ENCODE measurements around the gene SAMD14.
A peak's percentile ranks its signal among the peaks of the same experiment; 100 is the strongest.

SAMD14 gene

GRCh38 chr17:50111673-50112655 lies 18.0 kb downstream of the SAMD14 start:
- no peak for DNase-seq

GRCh38 chr17:50110591-50111349 lies 19.2 kb downstream of the SAMD14 start:
- DNase-seq, result no peak

- DNase-seq, result no peak
Measured at GRCh38 chr17:50109785-50110184, 20.2 kb downstream of the SAMD14 start.

GRCh38 chr17:50109207-50109606 lies 20.8 kb downstream of the SAMD14 start:
- no peak for DNase-seq

DNA sequence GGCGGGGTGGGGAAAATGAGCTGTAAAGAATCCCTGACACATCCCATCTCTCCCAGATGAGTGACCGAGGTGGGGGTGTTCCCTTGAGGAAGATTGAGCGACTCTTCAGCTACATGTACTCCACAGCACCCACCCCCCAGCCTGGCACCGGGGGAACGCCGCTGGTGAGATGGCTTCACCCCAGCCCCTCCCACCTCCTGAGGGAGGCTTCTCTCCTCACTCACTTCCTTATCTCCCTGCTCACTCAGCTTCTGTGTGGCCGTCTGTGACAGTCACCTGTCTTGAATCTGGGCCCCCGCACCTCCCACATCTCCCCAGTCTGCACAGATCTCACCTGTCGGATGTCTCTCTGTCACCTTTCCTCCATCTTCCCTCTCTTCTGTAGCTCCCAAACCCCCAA lies 21.4 kb downstream of the SAMD14 start:
- no peak for DNase-seq

DNA sequence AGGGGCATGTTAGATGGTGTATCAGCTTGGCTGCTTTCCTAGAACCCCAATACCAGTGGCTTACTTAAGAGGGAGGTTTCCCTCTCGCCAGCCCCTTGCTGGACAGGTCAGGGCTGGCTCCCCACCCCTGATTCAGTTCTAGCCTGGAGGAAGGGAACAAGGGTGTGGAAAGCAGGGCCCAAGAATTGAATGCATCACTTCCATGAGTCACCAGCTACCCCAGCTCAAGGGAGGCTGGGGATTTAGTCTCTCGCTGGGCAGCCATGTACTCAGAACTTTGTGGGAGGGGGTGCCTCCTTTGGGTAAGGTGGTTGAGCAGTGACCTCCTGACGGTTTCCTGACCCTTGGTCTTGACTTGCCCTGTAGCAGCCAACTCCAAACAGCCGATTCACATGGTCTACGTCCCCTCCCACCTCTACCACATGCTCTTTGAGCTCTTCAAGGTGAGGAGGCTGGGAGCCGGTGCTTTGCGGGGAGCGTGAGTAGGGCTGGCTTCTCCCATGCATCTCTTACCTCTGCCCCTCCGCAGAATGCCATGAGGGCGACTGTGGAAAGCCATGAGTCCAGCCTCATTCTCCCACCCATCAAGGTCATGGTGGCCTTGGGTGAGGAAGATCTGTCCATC lies 22.1 kb downstream of the SAMD14 start:
- DNase-seq, result peak; percentile 75

GRCh38 chr17:50106393-50107131 lies 23.4 kb downstream of the SAMD14 start:
- DNase-seq, result no peak

- DNase-seq, result no peak
Measured at GRCh38 chr17:50105811-50106210, 24.1 kb downstream of the SAMD14 start.

DNA sequence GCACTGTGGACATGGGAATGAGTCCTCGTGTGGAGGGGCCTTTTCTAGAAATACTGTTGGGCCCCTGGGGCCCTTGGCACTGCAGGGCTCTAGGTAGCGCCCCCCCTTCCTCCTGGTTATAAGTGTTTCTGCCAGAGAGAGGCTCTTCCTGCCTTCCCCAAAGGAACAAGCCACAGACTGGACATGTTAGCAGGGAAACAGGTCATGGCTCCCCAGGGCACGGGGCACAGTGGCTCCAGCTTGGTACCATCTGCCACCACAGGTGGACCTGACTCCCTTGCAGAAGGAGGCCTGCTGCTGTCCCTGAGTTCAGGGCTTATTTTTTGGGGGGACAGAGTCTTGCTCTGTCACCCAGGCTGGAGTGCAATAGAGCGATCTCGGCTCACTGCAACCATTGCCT lies 26.0 kb downstream of the SAMD14 start:
- DNase-seq, result no peak

DNA sequence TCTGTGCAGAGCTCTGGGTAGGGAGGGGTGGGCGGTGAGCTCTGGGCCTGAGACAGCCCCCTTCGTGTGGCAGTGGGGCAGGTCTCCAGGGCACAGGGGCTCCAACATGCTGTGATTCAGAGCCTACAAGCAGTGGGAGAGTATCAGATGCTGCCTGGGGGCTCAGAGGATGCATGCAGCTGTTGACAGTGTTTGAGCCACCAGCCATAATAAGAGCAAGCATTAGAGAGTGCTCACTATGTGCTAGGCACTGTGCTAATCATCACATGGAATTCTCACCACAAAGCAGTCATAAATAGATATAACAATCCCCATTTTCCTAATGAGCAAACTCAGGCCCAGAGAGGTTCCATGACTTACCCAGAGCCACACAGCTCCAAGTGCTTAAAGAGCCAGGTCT lies 26.7 kb downstream of the SAMD14 start:
- DNase-seq, result no peak

- DNase-seq, result no peak
Measured at GRCh38 chr17:50102164-50102991, 27.6 kb downstream of the SAMD14 start.

DNA sequence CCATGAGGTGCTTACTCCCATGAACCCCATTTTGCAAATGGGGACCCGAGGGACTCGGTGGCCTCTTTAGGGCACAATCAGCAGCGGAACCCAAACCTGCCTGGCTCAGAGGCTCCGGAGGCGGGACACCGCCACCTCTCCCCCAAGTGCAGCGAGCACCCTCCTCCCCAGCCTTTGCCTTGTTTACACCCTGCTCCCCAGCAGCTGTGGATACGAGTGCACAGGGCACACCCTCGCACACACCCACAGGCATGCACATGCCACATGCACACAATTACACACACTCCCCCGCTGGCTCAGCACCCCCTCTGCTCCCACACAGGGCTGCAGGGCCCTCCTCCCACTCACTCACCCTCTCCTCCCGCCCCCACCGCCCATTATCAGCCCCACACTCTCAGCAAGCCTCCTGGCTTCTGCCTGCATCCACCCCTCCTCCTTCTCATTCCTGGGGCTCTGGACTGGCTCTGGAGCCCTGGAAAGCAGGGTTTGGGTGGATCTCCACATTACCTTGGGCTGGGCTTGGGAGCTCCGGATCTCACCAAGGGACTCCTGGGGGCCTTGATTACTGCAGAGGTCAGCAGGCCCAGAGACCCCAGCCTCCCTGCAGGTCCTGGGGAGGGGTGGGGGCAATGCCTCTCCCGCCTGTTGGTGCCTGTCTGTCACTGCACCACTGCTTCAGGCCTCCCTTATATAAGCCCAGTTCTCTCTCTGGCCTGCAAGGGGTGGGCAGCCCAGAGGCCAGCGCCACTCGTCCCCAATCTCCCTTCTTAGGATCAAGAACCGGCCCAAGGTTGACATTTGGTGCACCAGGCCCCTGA lies 28.4 kb downstream of the SAMD14 start:
- DNase-seq, result no peak

GRCh38 chr17:50100921-50101345 lies 29.0 kb downstream of the SAMD14 start:
- no peak for DNase-seq

DNA sequence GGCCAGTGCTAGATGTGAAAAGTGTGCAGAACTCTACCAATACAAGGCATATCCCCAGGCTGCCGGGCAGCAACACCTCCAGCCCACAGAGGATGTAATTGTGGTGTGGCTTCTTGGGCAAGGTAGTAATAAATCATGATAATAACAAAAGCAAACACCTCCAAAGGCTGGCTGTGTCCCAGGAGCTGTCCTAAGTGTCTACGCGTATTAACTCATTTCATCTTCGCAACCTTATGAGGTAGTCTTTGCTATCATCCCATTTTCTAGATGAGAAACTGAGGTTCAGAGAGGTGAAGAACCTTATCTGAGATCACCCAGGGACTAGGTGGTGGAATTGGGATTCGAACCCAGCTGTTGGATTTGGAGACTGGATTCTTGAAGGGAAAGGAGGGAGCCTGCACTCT lies 29.5 kb downstream of the SAMD14 start:
- DNase-seq, result no peak

- DNase-seq, result no peak
Measured at GRCh38 chr17:50099003-50099402, 31.0 kb downstream of the SAMD14 start.

DNA sequence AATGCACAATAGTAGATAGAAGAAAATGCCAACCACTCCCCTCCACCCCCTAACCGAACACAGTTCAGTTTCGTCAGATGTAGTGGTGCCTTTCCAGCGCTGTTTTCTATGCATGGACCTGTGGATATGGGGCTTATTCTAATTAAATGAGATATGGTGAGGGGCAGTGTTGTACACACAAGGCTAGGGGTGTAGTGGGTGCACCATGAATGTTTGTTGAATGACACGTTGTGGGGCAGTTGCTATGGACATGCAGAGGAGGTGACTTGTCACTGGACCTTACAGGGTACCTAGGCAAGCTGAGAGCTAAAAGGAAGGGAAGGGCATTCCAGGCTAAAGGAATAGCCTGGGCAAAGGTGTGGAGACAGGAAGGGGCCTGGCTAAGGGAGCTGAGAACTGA lies 31.4 kb downstream of the SAMD14 start:
- no peak for DNase-seq

GRCh38 chr17:50097926-50098325 lies 32.0 kb downstream of the SAMD14 start:
- DNase-seq, result no peak

GRCh38 chr17:50097455-50097854 lies 32.5 kb downstream of the SAMD14 start:
- DNase-seq, result no peak

GRCh38 chr17:50096758-50097157 lies 33.2 kb downstream of the SAMD14 start:
- no peak for DNase-seq

- no peak for DNase-seq
Measured at GRCh38 chr17:50096092-50096491, 33.9 kb downstream of the SAMD14 start.

GRCh38 chr17:50095626-50096037 lies 34.3 kb downstream of the SAMD14 start:
- no peak for DNase-seq
